Frontal cortex (tissue), 4 donors: Measurements from ENCODE around the gene GMPPA. TPM values are rescaled to one million over a fixed set of nuclear protein-coding genes. Genes with fewer than 3 reads are reported as not detected.

ENCODE experiments used
- DNase-seq, 2 donors: peaks; one replicate each; pipeline ENCODE4 v3.0.0; 2012; ENCODE audit warnings: low spot score in 2 of 2
- FAIRE-seq: peaks from 2 replicates; lab custom pipeline; 2012; peaks lifted over from hg19 to GRCh38; lab: Jason Lieb, UNC
- total RNA-seq: library from RNA; depleted of rRNA; stranded (reverse); fragments of >200 nt; gene quantifications from one replicate; pipeline ENCODE4 v1.2.3, GENCODE V29; 2014
- donor health status: control.
- donor health status: control.
- donor health status: control.

The GMPPA gene
- total RNA-seq, 1 donor from 2014 or later: 13.0 TPM

DNA sequence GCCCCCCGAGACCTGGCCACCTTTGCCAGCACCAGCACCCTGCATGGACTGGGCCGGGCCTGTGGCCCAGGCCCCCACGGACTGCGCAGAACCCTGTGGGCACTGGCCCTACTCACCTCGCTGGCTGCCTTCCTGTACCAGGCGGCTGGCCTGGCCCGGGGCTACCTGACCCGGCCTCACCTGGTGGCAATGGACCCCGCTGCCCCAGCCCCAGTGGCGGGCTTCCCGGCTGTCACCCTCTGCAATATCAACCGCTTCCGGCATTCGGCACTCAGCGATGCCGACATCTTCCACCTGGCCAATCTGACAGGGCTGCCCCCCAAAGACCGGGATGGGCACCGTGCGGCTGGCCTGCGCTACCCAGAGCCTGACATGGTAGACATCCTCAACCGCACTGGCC, 16.1 kb downstream of the GMPPA start:
- DNase-seq: no peak
- FAIRE-seq: no peak

DNA sequence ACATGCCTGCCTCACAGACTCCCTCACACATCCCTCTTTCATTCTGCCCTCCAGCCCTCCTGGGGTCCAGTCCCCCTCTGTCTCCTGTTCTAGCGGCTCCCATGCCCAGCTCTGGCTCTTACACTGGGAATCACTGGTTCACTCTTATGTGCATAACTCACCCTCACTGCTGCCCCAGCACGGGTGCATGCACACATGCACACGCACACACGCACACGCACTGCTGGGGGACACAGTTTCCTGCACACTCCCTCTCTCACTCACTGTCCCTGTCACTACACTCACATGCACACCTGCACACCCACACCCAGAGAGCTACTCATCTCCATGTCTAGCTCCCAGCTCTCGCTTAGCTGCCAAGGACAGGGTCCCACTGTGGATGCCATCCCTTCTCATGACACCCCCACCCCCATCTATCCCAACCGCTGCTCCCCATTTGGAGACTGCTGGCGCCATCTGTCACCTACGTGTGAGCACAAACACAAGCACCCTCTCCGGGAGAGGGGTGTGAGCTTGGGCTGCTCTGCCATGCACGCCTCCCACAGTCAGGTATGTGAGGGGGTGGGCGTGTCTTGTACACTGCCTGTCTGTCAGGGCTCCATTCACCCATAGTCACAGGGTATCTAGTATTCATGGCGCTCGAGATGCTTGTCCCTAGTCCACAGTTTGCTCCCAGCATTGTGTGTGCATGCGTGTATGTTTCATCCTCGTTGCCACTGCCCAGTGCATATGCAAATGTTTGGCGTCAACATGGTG, 17.4 kb downstream of the GMPPA start:
- FAIRE-seq (no peak), DNase-seq (no peak)

- DNase-seq (no peak), FAIRE-seq (no peak)
Observed at GRCh38 chr2:219516888-219517287, 18.2 kb downstream of the GMPPA start.

DNA sequence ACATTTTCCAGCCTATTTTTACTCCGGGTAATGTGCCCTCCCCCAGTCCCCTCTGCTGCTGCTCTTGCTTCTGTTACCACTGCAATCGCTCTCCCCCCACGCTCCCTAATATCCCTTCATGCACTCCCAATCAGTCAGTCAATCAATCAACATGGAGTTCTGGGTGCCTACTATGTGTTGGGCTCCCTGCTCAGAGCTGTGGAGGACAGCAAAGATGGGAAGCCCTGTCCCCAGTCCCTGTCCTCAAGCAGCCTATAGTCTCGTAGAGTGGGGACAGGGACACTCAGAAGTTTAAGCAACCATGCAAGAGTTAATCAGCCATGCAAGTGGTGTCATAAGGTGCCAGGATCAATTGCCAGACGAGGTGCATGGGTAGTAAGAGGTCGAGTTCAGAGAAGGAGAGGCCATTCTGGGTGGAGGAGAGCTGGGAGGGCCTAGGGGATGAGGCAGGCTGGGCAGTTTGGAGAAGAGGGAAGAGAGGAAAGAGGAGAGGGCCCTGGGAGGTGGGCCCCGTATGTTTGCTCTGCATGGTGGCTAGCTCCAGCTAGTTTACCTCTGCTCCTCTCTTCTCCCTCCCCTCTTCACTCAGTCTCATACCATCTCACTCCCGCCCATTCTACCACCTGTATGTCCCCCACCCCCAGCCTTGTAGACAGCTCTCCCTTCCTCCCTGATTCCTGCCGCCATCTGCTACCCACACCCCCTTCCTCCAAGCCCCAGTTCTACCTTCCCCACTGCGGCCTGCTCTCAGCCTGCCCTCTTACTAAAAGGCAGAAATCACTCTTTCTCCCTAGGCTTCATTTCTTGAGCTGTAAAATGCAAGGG, 19.5 kb downstream of the GMPPA start:
- DNase-seq (no peak), FAIRE-seq (no peak)

- no peak for FAIRE-seq
- DNase-seq: no peak
Observed at GRCh38 chr2:219519526-219519916, 20.8 kb downstream of the GMPPA start.

DNA sequence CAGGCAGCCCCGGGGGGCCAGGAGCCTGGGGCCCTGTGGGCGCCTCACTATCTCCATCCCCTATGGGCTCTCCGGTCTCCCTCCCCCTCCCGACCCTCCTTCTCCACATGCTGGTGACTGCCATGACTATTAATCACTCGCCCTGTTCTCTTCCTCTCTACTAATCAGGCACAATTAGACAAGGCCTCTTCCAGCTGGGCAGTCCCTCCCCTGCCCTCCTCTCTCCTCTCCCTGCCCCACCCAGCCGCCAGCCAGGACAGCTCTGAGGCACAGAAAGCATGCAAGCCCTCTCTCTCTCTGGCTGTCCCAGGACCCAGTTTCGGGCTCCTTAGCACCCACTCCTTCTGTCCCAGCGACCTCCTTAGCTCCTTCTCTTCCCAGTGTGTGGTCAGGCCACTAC, 21.4 kb downstream of the GMPPA start:
- DNase-seq (no peak), FAIRE-seq (no peak)

DNA sequence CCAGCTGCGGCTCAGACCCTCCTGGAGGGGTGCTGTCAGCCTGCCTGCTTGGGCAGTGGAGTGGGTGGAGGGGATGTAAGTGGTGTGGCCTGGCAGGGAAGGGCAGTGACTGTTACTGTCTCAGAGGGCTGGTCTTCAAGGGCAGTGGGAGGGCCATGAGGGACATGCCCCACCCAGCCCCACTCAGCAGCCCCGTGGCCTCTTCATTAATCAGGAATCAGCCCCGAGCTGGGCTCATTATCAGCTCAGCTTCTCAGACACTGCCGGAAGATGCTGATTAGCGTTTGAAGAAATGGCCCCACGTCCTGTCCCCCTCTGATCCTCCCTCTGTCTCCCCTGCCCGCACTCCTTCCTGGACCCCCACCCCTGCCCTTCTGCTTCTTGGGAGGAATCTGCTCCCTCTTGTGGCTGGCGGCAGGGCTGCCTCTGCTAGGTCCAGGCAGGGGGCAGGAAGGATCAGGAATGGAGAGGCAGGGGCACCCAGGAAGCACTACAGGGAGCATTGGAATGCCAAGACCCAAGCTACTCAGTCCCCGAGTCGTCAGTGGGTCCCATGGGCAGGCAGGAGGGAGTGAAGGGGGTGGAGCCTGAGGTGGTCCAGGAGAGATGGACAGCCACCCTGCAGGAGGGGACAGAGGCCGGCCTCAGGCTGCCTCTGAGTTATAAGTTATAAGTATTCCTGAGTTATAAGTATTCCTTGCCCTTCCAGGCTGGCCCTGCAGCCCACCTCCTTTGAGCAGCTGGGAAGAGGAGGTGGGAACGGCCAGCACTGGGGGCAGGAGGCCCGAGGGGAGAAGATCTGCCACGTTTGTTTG, 22.6 kb downstream of the GMPPA start:
- FAIRE-seq: no peak

DNA sequence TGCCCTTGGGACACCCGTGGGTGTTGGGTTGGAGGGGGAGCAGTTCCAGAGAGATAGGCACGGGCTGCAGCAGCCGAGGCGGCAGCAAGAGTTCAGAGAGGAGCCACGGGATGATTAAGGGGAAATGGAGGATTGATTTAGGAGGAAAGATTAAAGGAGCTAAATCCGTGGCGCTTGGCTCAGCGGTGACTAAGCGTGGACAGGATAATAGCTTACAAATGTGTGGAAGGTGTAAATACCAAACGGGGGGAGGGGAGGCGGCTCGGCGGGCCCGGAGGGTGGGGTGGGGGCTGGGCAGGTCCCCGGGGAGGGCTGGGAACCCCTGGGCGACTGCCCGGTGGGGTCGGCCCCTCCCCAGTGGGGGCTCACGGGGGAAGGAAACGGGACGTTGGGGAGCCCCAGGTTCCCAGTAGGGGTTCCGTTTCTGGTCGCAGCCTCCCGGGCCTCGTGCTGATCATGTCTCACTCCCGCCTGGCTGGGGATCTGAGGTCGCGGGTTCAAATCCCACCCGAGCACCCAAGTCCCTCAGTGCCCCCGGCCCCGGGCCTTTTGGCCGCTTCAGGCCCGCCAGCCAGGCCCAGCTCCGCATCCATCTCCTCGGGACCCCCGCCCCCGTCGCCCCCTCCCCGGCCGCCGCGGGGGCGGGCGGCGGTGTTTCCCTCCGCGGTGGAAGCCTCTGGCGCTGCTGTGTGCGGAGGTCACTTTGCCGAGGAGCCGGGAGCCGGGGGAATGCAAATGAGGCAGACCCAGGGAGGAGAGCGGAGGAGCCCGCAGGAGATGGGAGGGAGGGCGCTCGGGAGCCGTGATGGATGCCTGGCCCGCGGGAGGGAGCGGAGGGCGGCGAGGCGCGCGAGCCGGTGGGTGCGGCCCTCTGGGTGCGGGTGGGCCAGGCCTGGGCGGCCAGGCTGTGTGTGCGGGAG, 23.7 kb downstream of the GMPPA start:
- FAIRE-seq (no peak), DNase-seq (peak in 1 of 2 donors; percentile 77)

More for the DNA sequence above, 22.6 kb downstream of the GMPPA start:
- peak in 1 of 2 donors; percentile 64 for DNase-seq

GRCh38 chr2:219523031-219523671, 24.5 kb downstream of the GMPPA start:
- DNase-seq (no peak), FAIRE-seq (no peak)

DNA sequence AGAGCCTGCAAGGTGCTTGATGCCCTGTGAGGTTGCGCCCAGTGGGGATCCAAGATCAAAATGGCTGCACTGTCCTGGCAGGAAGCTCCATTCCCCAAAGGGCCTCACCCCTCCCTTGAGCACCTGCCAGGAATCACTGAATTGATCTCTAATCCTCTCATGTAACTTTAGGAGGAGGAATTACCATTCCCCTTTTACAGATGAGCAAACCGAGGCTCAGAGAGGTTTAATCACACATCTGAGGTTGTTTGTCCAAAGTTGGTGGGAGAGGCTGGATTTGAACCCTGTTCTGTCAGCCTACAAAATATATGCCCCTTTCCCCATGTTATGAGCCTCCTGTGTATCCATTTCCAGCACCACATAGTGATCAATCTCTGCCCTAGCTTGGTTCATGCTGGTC, 26.1 kb downstream of the GMPPA start:
- no peak for FAIRE-seq

GRCh38 chr2:219525533-219526232, 27.0 kb downstream of the GMPPA start:
- FAIRE-seq (no peak), DNase-seq (no peak)

More for the DNA sequence above, 26.1 kb downstream of the GMPPA start:
- DNase-seq: no peak

GRCh38 chr2:219526320-219527075, 27.8 kb downstream of the GMPPA start:
- no peak for FAIRE-seq
- DNase-seq: no peak

DNA sequence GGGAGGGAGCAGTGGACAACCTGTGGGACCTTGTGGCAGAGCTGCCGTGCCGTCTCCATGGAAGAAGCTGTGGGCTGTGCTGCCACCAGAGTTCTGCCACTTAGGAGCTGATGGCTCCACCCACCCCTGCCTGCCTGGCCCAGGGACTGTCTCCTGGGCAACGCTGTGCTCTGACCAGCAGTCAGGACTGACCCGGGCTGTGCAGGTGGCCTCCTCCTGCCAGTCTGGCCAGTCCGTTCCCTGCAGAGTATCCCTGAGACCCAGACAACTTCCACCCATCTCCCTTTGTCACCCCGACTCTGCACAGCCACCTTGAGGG, 28.3 kb downstream of the GMPPA start:
- DNase-seq (no peak), FAIRE-seq (no peak)

DNA sequence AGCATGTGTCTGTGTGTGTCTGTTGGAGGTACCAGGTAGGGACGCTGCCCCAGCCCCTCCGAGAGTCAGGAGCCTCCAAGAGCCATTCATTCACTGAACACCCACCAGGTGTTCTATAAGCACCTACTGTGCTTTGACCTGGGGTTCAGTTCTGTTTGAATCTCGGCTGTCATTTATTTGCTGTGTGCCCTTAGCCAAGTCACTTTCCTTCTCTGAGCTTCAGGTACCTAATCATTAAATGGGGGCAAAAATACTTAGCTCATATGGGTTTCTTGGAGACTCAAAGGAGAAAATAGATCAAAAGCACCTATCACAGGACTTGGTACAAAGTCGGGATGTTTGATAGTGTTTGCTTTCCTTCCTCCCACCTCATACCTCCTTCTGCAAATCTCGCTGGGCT, 28.8 kb downstream of the GMPPA start:
- no peak for FAIRE-seq
- DNase-seq: no peak

DNA sequence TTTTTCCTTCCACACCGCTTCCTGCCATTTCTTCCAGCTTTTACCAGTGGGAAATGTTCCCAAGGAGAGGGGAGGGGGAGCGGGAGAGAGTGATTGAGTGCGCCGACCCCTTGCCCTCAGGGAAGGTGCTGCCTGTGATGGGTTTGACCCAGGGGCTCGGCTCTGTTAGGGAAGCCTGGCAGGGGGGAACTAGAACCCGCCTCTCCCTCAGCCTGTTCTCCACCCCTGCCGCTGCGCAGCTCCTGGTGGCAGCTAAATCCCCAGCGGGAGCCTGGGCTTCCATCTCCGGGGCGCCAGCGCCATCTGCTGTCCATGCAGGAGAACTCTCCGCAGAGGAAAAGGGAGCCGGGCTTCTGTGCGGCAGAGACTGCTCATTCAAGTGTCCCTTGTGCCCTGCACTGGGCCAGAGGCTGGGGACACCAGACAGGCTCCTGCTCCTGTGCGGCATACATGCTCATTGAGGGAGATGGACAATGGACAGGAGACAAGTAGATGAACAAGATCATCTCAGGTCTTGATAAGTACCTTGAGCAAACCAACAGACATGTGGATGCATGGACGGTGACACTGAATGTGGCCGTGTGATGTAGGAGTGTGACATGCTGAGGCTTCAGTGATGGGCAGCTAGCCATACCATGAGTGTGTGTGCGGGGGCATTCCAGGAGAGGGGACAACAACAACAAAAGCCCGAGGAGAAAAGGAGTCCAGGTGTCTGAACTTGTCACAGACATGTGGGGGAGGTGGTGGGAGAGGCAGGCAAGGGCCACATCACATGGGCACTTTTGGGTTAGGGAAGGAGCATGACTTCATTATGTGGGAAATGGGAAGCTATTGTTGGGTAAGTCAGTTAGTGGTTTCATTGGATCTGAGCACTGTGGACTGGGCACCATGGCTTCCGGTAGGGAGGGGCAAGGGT, 31.6 kb downstream of the GMPPA start:
- FAIRE-seq (no peak), DNase-seq (peak; percentile 85 to 93)

- no peak for DNase-seq
- no peak for FAIRE-seq
Observed at GRCh38 chr2:219531639-219532377, 33.1 kb downstream of the GMPPA start.
